Glomerular visceral epithelial cell (primary cell): ENCODE results near the gene ZNF619.
"Not testable (repeated sequence)": the region's sequence is repeated elsewhere in the genome, so short reads cannot be mapped to it uniquely, and the experiment has no call there.

ENCODE experiments used
- DNase-seq: peaks from one replicate; pipeline ENCODE4 v3.0.0-alpha.2; 2016; ENCODE audit errors: extremely low spot score

Gene ZNF619

GRCh38 chr3:40476478-40477470, at the start of gene ZNF619:
TSS of gene ZNF619 (plus strand) at chr3:40477122. CDS start at chr3:40477980, 858 bp downstream.
- peak; percentile 71 for DNase-seq

- DNase-seq: no peak
Observed at GRCh38 chr3:40432793-40433192, 44.1 kb upstream of the ZNF619 start.

- no peak for DNase-seq
Observed at GRCh38 chr3:40437889-40438288, 39.0 kb upstream of the ZNF619 start.

- no peak for DNase-seq
Observed at GRCh38 chr3:40445062-40445461, 31.9 kb upstream of the ZNF619 start.

GRCh38 chr3:40445880-40446279, 31.0 kb upstream of the ZNF619 start:
- DNase-seq: no peak

GRCh38 chr3:40450438-40450837, 26.5 kb upstream of the ZNF619 start:
- DNase-seq: no peak

GRCh38 chr3:40451551-40451950, 25.4 kb upstream of the ZNF619 start:
- no peak for DNase-seq

- no peak for DNase-seq
Observed at GRCh38 chr3:40452057-40452456, 24.9 kb upstream of the ZNF619 start.

- DNase-seq: no peak
Observed at GRCh38 chr3:40452562-40452875, 24.4 kb upstream of the ZNF619 start.

- peak; percentile 98 for DNase-seq
Observed at GRCh38 chr3:40452876-40453730, 23.8 kb upstream of the ZNF619 start.

GRCh38 chr3:40453933-40454332, 23.0 kb upstream of the ZNF619 start:
- DNase-seq: no peak

GRCh38 chr3:40455328-40455727, 21.6 kb upstream of the ZNF619 start:
- no peak for DNase-seq

- DNase-seq: no peak
Observed at GRCh38 chr3:40456279-40456939, 20.5 kb upstream of the ZNF619 start.

- peak; percentile 93 for DNase-seq
Observed at GRCh38 chr3:40456940-40457823, 19.7 kb upstream of the ZNF619 start, which contains the start of gene RPL14. TSS of gene RPL14 (plus strand) at chr3:40457339. CDS start at chr3:40457472, 133 bp downstream.

- DNase-seq: no peak
Observed at GRCh38 chr3:40458473-40458872, 18.4 kb upstream of the ZNF619 start.

GRCh38 chr3:40460481-40460880, 16.4 kb upstream of the ZNF619 start:
- not testable (repeated sequence) for DNase-seq

GRCh38 chr3:40461161-40461560, 15.8 kb upstream of the ZNF619 start:
- DNase-seq: no peak

- not testable (repeated sequence) for DNase-seq
Observed at GRCh38 chr3:40462838-40463237, 14.1 kb upstream of the ZNF619 start.

- no peak for DNase-seq
Observed at GRCh38 chr3:40463579-40463978, 13.3 kb upstream of the ZNF619 start.

GRCh38 chr3:40464339-40465110, 12.4 kb upstream of the ZNF619 start:
- no peak for DNase-seq
